Caco-2 (cell line): ENCODE results near the gene CFAP46. TPM values are rescaled to one million over a fixed set of nuclear protein-coding genes. Genes with fewer than 3 reads are reported as not detected.
A peak's percentile ranks its signal among the peaks of the same experiment; 100 is the strongest.

ENCODE experiments used
- BruUV-seq: library from RNA; stranded (reverse); fragments of 400-500 nt; replicated peaks from 2 replicates; lab custom pipeline; 2021; lab: Mats Ljungman, UMichigan
- CTCF ChIA-PET: fragments of 300-600 bp; sonication (Branson Sonifier 250); formaldehyde crosslinking; loops from one replicate; lab custom pipeline; 2022; ENCODE audit warnings: antibody characterized with exemption; lab: Charles Lee
- POLR2A ChIA-PET: fragments of 300-600 bp; sonication (Branson Sonifier 250); formaldehyde crosslinking; loops from one replicate; lab custom pipeline; 2022; ENCODE audit warnings: antibody characterized with exemption; lab: Charles Lee
- DNase-seq, 2 experiments: peaks; one replicate each; pipeline versions ENCODE4 v3.0.0 to v3.0.0-alpha.2; 2020 to 2022
- H3K27me3 ChIP-seq: replicated peaks from 2 replicates; pipeline ENCODE4 v1.6.0; 2011; ENCODE audit warnings: low read length; ENCODE audit not compliant: control insufficient read depth, insufficient read depth
- H3K36me3 ChIP-seq: 2 replicates; pipeline ENCODE4 v1.5.1; 2011; ENCODE audit warnings: low read length; ENCODE audit not compliant: control insufficient read depth, insufficient read depth
- H3K4me1 ChIP-seq: fragments of 250-450 bp; sonication (Bioruptor Pico); 2 replicates; pipeline ENCODE4 v1.5.1; 2020; ENCODE audit warnings: mild to moderate bottlenecking
- H3K4me3 ChIP-seq: 2 replicates; pipeline ENCODE4 v1.5.1; 2011; ENCODE audit warnings: low read depth, mild to moderate bottlenecking, control low read depth, low read length
- H3K9me3 ChIP-seq: fragments of 250-450 bp; sonication (Bioruptor Pico); 2 replicates; pipeline ENCODE4 v1.5.1; 2020; ENCODE audit warnings: mild to moderate bottlenecking, moderate library complexity
- H3K27ac Mint-ChIP-seq: one replicate; pipeline ENCODE4 v1.8.0; 2022; ENCODE audit warnings: mixed read lengths; ENCODE audit not compliant: unreplicated experiment
- H3K27me3 Mint-ChIP-seq: one replicate; pipeline ENCODE4 v1.8.0; 2022; ENCODE audit warnings: mixed read lengths; ENCODE audit not compliant: insufficient read depth, unreplicated experiment
- H3K36me3 Mint-ChIP-seq: one replicate; pipeline ENCODE4 v1.8.0; 2022; ENCODE audit warnings: mild to moderate bottlenecking, mixed read lengths; ENCODE audit not compliant: insufficient read depth, unreplicated experiment
- H3K4me1 Mint-ChIP-seq: one replicate; pipeline ENCODE4 v1.8.0; 2022; ENCODE audit warnings: low read depth, mixed read lengths; ENCODE audit not compliant: unreplicated experiment
- H3K4me3 Mint-ChIP-seq: one replicate; pipeline ENCODE4 v1.8.0; 2022; ENCODE audit warnings: mild to moderate bottlenecking, moderate library complexity, mixed read lengths; ENCODE audit not compliant: unreplicated experiment
- H3K9me3 Mint-ChIP-seq: one replicate; pipeline ENCODE4 v1.8.0; 2022; ENCODE audit warnings: mixed read lengths; ENCODE audit not compliant: unreplicated experiment
- CTCF ChIP-seq, 2 experiments: fragments of 200-600 bp in 1 of 2; IDR thresholded peaks; 1 replicate in 1 of 2; 2 replicates in 1 of 2; pipeline versions ENCODE4 v1.5.1 to v1.8.0; 2011 to 2022; ENCODE audit warnings: antibody characterized with exemption in 1 of 2, control low read depth in 1 of 2, inconsistent platforms in 1 of 2, low read depth in 1 of 2, low read length in 1 of 2, mild to moderate bottlenecking in 1 of 2, moderate library complexity in 1 of 2; ENCODE audit not compliant: insufficient read depth in 1 of 2, severe bottlenecking in 1 of 2, unreplicated experiment in 1 of 2
- intact Hi-C: fragments of 100-400 bp; cut with micrococcal nuclease; formaldehyde crosslinking; loops from one replicate; pipeline ENCODE4 v1.10.0; 2022; ENCODE audit not compliant: unreplicated experiment
- total RNA-seq: library from RNA; stranded (reverse); gene quantifications from 2 replicates; pipeline ENCODE4 v1.2.3, GENCODE V29; 2022

Gene CFAP46
- total RNA-seq, 1 experiment from 2014 or later = not detected

GRCh38 chr10:132786884-132787494 is 155.4 kb downstream of the CFAP46 start:
- H3K4me1 Mint-ChIP-seq = no peaks in the 10 kb centered on the region
- ChIA-PET CTCF (no interaction called here), POLR2A (no interaction called here)
- Histone ChIP-seq H3K36me3 (no peaks in the 10 kb centered on the region), H3K4me3 (peak overlapping the region; percentile 24), H3K4me1 (peaks cover 11% of the 10 kb centered on the region; the same call in 1 of the 2 replicates), H3K27me3 (peaks cover 1% of the 10 kb centered on the region; the same call in 1 of the 2 replicates), H3K9me3 (no peaks in the 10 kb centered on the region)
- no peaks in the 10 kb centered on the region for H3K9me3 Mint-ChIP-seq
- H3K27me3 Mint-ChIP-seq = peaks cover 3% of the 10 kb centered on the region
- no peak overlapping the region for H3K27ac Mint-ChIP-seq
- peaks cover 9% of the 10 kb centered on the region for H3K36me3 Mint-ChIP-seq
- no peak for DNase-seq
- BruUV-seq = no TSS peak
- intact Hi-C loops = no loop called here
- no peak for TF ChIP-seq CTCF (IDR thresholded peaks at IDR 0.05; ENCODE audit: insufficient read depth in 1 of 2, low read depth in 1 of 2, low read length in 1 of 2, severe bottlenecking in 1 of 2, unreplicated experiment in 1 of 2)
- H3K4me3 Mint-ChIP-seq = no peak overlapping the region

GRCh38 chr10:132786476-132786883 is 155.9 kb downstream of the CFAP46 start:
- intact Hi-C loops = no loop called here

More at GRCh38 chr10:132786476-132786883, 155.9 kb downstream of the CFAP46 start:
- no peak overlapping the region for H3K4me3 Mint-ChIP-seq
- no peaks in the 10 kb centered on the region for H3K9me3 Mint-ChIP-seq
- DNase-seq = no peak
- Histone ChIP-seq H3K9me3 (no peaks in the 10 kb centered on the region), H3K4me3 (no peak overlapping the region), H3K27me3 (peaks cover 1% of the 10 kb centered on the region; the same call in 1 of the 2 replicates), H3K4me1 (peaks cover 11% of the 10 kb centered on the region; the same call in 1 of the 2 replicates), H3K36me3 (no peaks in the 10 kb centered on the region)
- no peak for TF ChIP-seq CTCF (IDR thresholded peaks at IDR 0.05; ENCODE audit: insufficient read depth in 1 of 2, low read depth in 1 of 2, low read length in 1 of 2, severe bottlenecking in 1 of 2, unreplicated experiment in 1 of 2)
- H3K4me1 Mint-ChIP-seq = no peaks in the 10 kb centered on the region
- H3K36me3 Mint-ChIP-seq = peaks cover 9% of the 10 kb centered on the region
- BruUV-seq = no TSS peak
- H3K27me3 Mint-ChIP-seq = peaks cover 3% of the 10 kb centered on the region
- H3K27ac Mint-ChIP-seq = no peak overlapping the region
- ChIA-PET POLR2A (no interaction called here), CTCF (no interaction called here)
